IPS DF 6.9 (cell line): ENCODE data around the gene JMJD6.
"Not testable (repeated sequence)": the region's sequence is repeated elsewhere in the genome, so short reads cannot be mapped to it uniquely, and the experiment has no call there.

Experiments used
- DNase-seq: peaks from one replicate; pipeline ENCODE4 v3.0.0-alpha.2; 2013; ENCODE audit warnings: low read depth, low spot score
- H3K27ac ChIP-seq: one replicate; pipeline ENCODE4 v1.5.1; 2013; ENCODE audit warnings: low read length, control low read depth
- H3K27me3 ChIP-seq: 2 replicates; pipeline ENCODE4 v1.6.1; 2013; ENCODE audit warnings: mild to moderate bottlenecking, low read length; ENCODE audit not compliant: control insufficient read depth, insufficient read depth
- H3K36me3 ChIP-seq: 2 replicates; pipeline ENCODE4 v1.6.1; 2013; ENCODE audit warnings: low read length; ENCODE audit not compliant: control insufficient read depth, insufficient read depth
- H3K4me1 ChIP-seq: 2 replicates; pipeline ENCODE4 v1.6.1; 2013; ENCODE audit warnings: low read length; ENCODE audit not compliant: control insufficient read depth, insufficient read depth
- H3K4me3 ChIP-seq: 2 replicates; pipeline ENCODE4 v1.5.1; 2013; ENCODE audit warnings: mild to moderate bottlenecking, low read length
- H3K9me3 ChIP-seq: 2 replicates; pipeline ENCODE4 v1.6.1; 2013; ENCODE audit warnings: low read length, inconsistent platforms; ENCODE audit not compliant: control insufficient read depth, insufficient read depth
- WGBS: extraction: QIAGEN DNeasy Blood & Tissue Kit; methylation state at CpG from one replicate; pipeline ENCODE4 v1.1.7; 2013; ENCODE audit warnings: mixed read lengths, missing lambda C conversion rate; ENCODE audit not compliant: insufficient read length, insufficient coverage; 5-methylcytosine and 5-hydroxymethylcytosine counted together

JMJD6 gene

GRCh38 chr17:76747716-76748363 is 21.4 kb upstream of the JMJD6 start:
- H3K9me3 ChIP-seq: no peaks in the 10 kb centered on the region
- H3K27me3 ChIP-seq: no peaks in the 10 kb centered on the region
- no peaks in the 10 kb centered on the region for H3K4me1 ChIP-seq
- no peak overlapping the region for H3K4me3 ChIP-seq
- WGBS: no CpG with 5 or more reads among the region's 9 CpGs
- H3K36me3 ChIP-seq: peaks cover 5% of the 10 kb centered on the region; the same call in 1 of the 2 replicates
- DNase-seq: no peak
- no peak overlapping the region for H3K27ac ChIP-seq

DNA sequence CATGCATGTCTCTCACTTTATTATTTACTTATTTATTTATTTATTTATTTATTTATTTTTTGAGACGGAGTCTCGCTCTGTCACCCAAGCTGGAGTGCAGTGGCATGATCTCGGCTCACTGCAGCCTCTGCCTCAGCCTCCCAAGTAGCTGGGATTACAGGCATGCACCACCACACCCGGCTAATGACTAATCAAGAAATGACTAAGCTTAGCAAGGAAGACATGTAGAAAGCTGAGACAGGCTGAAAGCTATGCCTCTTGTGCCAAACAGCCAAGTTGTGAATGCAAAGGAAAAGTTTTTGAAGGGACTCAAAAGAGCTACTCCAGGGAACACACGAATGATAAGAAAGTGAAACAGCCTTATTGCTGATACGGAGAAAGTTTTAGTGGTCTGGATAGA is 19.4 kb upstream of the JMJD6 start:
- not testable (repeated sequence) for DNase-seq, H3K27ac ChIP-seq, H3K4me1 ChIP-seq, H3K4me3 ChIP-seq, H3K27me3 ChIP-seq, H3K36me3 ChIP-seq, H3K9me3 ChIP-seq
- WGBS: no CpG with 5 or more reads among the region's 6 CpGs

- H3K27me3 ChIP-seq: no peaks in the 10 kb centered on the region
- peaks cover 5% of the 10 kb centered on the region; the same call in 1 of the 2 replicates for H3K36me3 ChIP-seq
- WGBS: no CpG with 5 or more reads among the region's 2 CpGs
- H3K4me3 ChIP-seq: no peak overlapping the region
- H3K4me1 ChIP-seq: no peaks in the 10 kb centered on the region
- no peaks in the 10 kb centered on the region for H3K9me3 ChIP-seq
- no peak overlapping the region for H3K27ac ChIP-seq
- DNase-seq: no peak
Measured at GRCh38 chr17:76744747-76745146, 18.3 kb upstream of the JMJD6 start.

- Histone ChIP-seq H3K27ac (no peak overlapping the region), H3K36me3 (peaks cover 5% of the 10 kb centered on the region; the same call in 1 of the 2 replicates), H3K4me1 (no peaks in the 10 kb centered on the region), H3K9me3 (no peaks in the 10 kb centered on the region), H3K27me3 (no peaks in the 10 kb centered on the region), H3K4me3 (no peak overlapping the region)
- DNase-seq: no peak
Measured at GRCh38 chr17:76742958-76743357, 16.6 kb upstream of the JMJD6 start.

DNA sequence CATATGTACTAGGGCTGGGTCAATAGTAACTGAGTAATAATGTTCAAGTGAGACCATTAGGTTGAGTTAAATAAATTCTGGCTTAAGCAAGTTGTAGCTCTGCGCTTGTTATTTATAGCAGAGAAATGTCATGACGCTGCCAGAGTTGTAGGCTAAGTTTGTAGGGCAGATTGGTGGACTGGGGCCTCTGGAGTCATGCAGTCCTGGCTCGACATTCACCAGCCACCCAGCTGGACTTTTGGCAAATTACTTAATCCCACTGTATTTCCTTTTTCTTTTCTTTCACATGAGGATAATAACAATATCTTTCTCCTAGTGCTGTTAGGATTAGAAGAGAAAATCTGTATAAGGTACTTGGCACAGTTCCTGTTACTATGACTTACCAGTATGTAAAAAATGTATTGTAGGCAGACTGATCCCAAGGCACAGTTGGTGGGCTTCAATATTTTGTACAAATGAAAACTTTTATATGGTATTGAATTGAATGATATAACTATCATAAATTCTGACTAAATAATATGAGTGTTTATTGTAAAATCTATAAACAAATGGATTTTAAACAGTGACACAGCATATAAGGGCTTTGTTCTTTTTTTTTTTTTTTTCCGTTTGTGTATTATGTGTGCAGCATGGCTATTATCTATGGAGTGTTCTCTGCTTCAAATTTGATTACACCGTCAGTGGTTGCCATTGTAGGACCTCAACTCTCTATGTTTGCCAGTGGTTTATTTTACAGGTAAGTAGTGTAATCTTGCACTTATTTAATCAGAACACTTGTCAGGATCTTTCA is 14.1 kb upstream of the JMJD6 start:
- H3K4me1 ChIP-seq: no peaks in the 10 kb centered on the region
- H3K4me3 ChIP-seq: no peak overlapping the region
- no peak overlapping the region for H3K27ac ChIP-seq
- no peaks in the 10 kb centered on the region for H3K9me3 ChIP-seq
- peaks cover 9% of the 10 kb centered on the region for H3K36me3 ChIP-seq
- no CpG with 5 or more reads among the region's 5 CpGs for WGBS
- no peak for DNase-seq
- H3K27me3 ChIP-seq: no peaks in the 10 kb centered on the region

DNA sequence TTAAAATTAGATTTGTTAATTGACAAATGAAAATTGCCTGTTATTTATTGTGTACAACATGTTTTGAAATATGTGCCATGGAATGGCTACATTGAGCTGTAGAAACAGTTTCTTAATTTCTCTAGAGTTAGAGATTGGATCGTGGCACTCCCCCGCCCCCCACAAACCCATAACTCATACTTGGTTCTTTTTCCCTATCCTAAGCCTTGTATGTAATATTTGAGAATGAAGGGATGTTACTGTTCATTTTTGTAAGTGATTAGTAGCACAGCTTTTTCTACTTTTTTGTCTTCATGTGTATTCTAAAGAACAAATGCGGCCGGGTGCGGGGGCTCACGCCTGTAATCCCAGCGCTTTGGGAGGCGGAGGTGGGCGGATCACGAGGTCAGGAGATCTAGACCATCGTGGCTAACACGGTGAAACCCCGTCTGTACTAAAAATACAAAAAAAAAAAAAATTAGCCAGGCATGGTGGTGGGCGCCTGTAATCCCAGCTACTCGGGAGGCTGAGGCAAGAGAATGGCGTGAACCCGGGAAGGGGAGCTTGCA is 13.2 kb upstream of the JMJD6 start:
- H3K4me1 ChIP-seq, H3K9me3 ChIP-seq, H3K27ac ChIP-seq, H3K36me3 ChIP-seq, H3K27me3 ChIP-seq, H3K4me3 ChIP-seq, DNase-seq: not testable (repeated sequence)
- no CpG with 5 or more reads among the region's 17 CpGs for WGBS

- no CpG with 5 or more reads among the region's 7 CpGs for WGBS
- H3K27ac ChIP-seq: no peak overlapping the region
- no peaks in the 10 kb centered on the region for H3K4me1 ChIP-seq
- peak overlapping the region; percentile 72 for H3K4me3 ChIP-seq
- H3K9me3 ChIP-seq: no peaks in the 10 kb centered on the region
- H3K36me3 ChIP-seq: peaks cover 15% of the 10 kb centered on the region
- no peaks in the 10 kb centered on the region for H3K27me3 ChIP-seq
- DNase-seq: no peak
Measured at GRCh38 chr17:76738468-76738850, 12.1 kb upstream of the JMJD6 start.

DNA sequence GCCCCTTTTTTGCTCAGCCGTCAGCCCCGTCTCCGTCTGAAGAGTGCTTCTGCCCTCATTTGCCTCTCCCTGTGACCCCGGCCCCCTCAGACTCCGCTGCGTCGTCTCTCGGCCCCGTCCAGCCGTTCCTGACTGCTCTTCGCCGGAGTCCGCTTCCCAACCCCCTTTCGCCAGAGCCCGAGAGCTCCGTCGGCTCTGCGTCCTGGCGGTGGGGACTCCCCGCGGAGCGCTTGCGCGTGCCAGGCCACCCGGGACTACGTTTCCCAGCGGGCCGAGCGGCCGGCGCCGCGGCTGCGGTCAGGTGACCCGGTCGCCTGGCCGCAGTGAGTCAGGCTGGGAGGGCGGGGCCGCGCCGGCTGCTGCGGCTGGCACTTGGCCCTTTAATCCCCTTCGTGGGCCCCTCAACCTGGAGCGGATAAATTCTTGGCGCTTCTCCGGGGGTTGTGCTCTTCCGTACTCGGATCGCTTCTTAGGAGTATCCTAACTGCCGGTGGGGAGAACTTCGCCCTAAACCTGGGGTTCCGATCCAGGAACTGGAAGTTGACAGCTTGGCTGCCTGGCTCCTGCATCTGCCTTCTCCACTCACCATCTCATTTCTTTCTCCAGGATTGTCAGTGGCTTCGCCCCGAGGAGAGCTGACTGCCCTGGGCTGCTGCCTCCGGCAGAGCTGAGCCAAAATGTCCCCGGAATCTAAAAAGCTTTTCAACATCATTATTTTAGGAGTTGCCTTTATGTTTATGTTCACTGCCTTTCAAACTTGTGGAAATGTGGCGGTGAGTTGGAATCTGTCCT is 11.5 kb upstream of the JMJD6 start, which contains the start of gene MFSD11:
MFSD11 (plus strand) TSS at position 444 of the 792 bp plus-strand sequence; CDS start at position 678, 234 bp downstream.
- Histone ChIP-seq H3K4me1 (no peaks in the 10 kb centered on the region), H3K27ac (no peak within 1 kb of the TSS), H3K36me3 (peaks cover 17% of the 10 kb centered on the region), H3K9me3 (no peaks in the 10 kb centered on the region), H3K4me3 (peak within 1 kb of the TSS; percentile 99), H3K27me3 (no peaks in the 10 kb centered on the region)
- peak; percentile 82 for DNase-seq
- no CpG with 5 or more reads among the region's 57 CpGs for WGBS

DNA sequence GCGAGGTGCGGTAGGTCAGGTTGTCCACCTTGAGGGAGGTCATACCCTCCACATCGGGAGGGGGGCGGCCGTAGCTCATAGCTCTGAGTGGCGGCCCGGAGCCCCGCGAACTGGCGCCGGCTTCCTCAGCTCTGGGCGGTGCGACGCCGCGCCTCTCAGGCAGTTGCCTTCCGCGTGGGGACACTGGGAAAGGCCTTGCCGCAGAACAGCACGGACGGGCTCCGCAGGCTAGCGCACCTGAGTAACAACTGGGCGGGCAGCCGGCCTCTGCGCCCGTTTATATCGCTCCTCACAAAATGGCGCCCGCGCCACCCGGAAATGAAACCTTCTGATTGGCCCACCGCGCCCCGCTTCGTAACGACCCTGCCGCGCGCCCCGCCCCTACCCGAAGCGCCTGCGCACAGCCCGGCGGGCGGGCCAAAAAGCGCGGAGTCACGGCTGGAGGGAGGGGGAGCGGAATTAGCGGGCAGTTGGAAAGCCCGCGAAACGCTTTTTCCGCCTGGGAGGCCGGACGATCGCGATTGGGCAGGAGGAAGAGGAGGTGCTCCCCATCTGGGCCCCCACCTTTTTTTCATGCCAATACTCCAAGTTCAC is 10.8 kb upstream of the JMJD6 start, which contains the start of gene SRSF2:
SRSF2 (minus strand) TSS at position 250 of the 594 bp plus-strand sequence; CDS start at position 79, 171 bp downstream.
- Histone ChIP-seq H3K4me3 (peak within 1 kb of the TSS; percentile 99), H3K9me3 (no peaks in the 10 kb centered on the region), H3K27me3 (no peaks in the 10 kb centered on the region), H3K36me3 (peaks cover 18% of the 10 kb centered on the region), H3K27ac (no peak within 1 kb of the TSS), H3K4me1 (no peaks in the 10 kb centered on the region)
- WGBS: no CpG with 5 or more reads among the region's 60 CpGs
- DNase-seq: peak; percentile 94
